Thoracic aorta (tissue), 2 donors: Measurements from ENCODE around the gene NCR2. TPM values are rescaled to one million over a fixed set of nuclear protein-coding genes. Genes with fewer than 3 reads are reported as not detected.

Source experiments
- ATAC-seq: fragments of 150-250 bp; one replicate; pipeline ENCODE4 v1.8.0; 2017; ENCODE audit warnings: low read depth; ENCODE audit not compliant: insufficient number of reproducible peaks, low FRiP score
- DNase-seq: peaks from one replicate; pipeline ENCODE4 v3.0.0-alpha.2; 2020; ENCODE audit warnings: low spot score
- H3K27ac ChIP-seq, 2 donors: fragments of 200-600 bp; sonication (generic); 1 replicate in 1 of 2; 2 replicates in 1 of 2; pipeline ENCODE4 v1.5.1; 2016; ENCODE audit warnings: mild to moderate bottlenecking in 2 of 2, moderate library complexity in 2 of 2
- H3K27me3 ChIP-seq: fragments of 200-600 bp; sonication (generic); replicated peaks from 2 replicates; pipeline ENCODE4 v1.6.0; 2016; ENCODE audit warnings: mild to moderate bottlenecking; ENCODE audit not compliant: insufficient read depth
- H3K36me3 ChIP-seq: fragments of 200-600 bp; sonication (generic); one replicate; pipeline ENCODE4 v1.5.1; 2016
- H3K4me1 ChIP-seq, 2 donors: fragments of 200-600 bp; sonication (generic); 1 replicate in 1 of 2; 2 replicates in 1 of 2; pipeline versions ENCODE4 v1.5.1 to v1.6.0; 2016; ENCODE audit warnings: low read depth in 2 of 2, mild to moderate bottlenecking in 1 of 2; ENCODE audit not compliant: control insufficient read depth in 1 of 2
- H3K4me3 ChIP-seq: fragments of 200-600 bp; sonication (generic); 2 replicates; pipeline ENCODE4 v1.5.1; 2016; ENCODE audit warnings: mild to moderate bottlenecking
- H3K9me3 ChIP-seq: fragments of 200-600 bp; sonication (generic); 2 replicates; pipeline ENCODE4 v1.5.1; 2016
- total RNA-seq, 2 donors: library from RNA; depleted of rRNA; stranded (reverse); fragments of >200 nt; gene quantifications; one replicate each; pipeline versions ENCODE4 v1.1.0 to v1.2.3, GENCODE V29; 2016
- TF ChIP-seq, protein P1 (sequence below): fragments of 200-600 bp; sonication (generic); IDR thresholded peaks from one replicate; pipeline ENCODE4 v1.5.1; 2019; ENCODE audit warnings: antibody characterized with exemption

NCR2 gene
- total RNA-seq, 2 donors from 2014 or later, result not detected

DNA sequence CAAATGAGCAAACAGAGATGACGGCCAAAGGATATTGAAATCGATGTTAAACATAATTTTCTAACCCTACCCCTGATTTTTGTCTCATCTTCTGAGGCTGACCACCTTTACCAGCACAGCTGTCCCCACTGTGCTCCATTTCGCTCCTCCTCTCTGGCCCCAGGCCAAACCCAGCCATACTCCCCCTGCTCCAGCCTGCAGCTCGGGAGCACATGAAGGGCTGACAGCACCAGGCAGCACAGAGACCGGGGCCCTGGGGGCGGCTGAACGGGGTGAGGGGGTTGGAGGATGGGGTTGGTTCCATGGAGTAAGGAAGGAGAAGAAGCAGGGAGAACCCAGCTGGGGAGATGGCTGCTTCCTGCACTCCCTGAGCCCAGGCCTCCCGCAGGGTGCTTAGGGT, 3.2 kb upstream of the NCR2 start:
- Histone ChIP-seq H3K4me1 (no peaks in the 10 kb centered on the region), H3K27me3 (no peaks in the 10 kb centered on the region), H3K36me3 (no peaks in the 10 kb centered on the region), H3K4me3 (no peak overlapping the region), H3K27ac (no peak overlapping the region), H3K9me3 (no peaks in the 10 kb centered on the region)
- TF ChIP-seq, protein P1, sequence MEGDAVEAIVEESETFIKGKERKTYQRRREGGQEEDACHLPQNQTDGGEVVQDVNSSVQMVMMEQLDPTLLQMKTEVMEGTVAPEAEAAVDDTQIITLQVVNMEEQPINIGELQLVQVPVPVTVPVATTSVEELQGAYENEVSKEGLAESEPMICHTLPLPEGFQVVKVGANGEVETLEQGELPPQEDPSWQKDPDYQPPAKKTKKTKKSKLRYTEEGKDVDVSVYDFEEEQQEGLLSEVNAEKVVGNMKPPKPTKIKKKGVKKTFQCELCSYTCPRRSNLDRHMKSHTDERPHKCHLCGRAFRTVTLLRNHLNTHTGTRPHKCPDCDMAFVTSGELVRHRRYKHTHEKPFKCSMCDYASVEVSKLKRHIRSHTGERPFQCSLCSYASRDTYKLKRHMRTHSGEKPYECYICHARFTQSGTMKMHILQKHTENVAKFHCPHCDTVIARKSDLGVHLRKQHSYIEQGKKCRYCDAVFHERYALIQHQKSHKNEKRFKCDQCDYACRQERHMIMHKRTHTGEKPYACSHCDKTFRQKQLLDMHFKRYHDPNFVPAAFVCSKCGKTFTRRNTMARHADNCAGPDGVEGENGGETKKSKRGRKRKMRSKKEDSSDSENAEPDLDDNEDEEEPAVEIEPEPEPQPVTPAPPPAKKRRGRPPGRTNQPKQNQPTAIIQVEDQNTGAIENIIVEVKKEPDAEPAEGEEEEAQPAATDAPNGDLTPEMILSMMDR, result no peak
- DNase-seq (no peak), ATAC-seq (no peak)

DNA sequence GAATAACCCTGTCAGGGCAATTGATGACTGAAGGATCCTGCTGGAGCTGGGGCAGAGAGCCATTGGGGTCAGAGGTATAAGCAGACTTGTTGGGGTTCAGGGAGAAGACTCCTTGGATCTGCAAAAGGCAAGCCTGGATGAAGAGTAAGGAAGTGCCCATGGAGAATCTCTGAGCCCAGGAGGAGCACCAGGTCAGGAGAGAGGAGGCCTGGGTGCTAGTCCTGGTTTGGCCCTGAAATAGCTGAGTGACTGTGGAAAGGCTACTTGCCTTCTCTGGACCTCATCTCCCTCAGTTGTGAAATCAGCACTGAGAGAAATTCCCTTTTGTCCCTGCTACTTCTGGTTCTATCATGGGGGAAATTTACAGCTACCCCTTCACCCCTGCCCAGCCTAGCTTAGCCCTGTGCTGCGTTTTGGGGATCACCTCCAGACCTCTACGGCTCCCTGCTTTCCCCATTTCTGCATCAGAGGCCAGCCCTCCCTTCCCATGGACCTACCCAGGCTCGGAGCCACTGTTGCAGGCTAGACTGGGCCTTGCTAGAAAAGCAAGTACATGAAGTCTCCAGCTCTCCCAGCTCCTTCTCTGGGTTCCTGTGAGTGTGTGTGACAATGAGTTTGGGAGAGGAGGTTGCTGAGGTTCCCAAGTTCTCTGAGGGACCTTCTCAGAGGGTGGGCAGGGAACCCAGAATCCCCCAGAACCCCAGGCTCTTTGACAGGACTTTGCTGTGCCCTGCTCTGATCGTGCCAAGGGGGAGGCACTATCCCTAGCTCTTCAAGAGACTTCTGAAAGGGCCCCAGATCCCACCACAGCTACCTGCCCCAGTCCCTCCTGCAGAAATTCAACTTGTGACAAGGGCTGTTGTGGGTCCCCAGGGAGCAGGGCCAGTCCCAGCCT, 2.3 kb upstream of the NCR2 start:
- Histone ChIP-seq H3K9me3 (no peaks in the 10 kb centered on the region), H3K4me3 (no peak overlapping the region), H3K27me3 (no peaks in the 10 kb centered on the region), H3K4me1 (no peaks in the 10 kb centered on the region), H3K27ac (no peak overlapping the region), H3K36me3 (no peaks in the 10 kb centered on the region)
- ATAC-seq (no peak), DNase-seq (no peak)
- TF ChIP-seq, protein P1, result no peak

DNA sequence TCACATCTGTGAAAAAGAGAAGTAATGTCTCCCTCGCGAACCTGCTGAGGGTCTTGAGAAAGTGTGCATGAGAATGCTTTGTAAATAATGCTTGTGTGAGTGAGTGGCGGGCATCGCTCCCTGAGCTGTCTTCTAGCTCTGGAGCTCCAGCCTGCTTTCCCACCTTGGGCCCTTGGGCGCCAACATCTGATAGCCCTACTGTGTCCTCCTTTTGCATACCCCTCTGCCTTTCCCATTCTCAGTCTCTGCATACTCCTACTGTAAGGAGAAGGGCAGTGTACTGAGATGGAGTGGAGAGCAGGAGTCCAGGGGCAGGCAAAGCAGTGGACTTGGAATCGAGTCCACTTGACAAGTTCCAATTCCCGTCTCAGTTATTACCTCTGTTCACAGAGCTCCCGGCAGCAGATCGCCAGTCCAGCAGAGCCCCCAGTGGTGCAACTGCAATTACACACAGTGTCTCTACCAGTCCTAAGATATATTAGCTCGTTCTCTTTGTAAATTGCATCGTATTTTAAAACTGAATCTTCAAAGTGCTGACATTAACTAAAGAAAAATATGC, 847 bp upstream of the NCR2 start:
- H3K4me3 ChIP-seq, result no peak overlapping the region
- DNase-seq (no peak), ATAC-seq (no peak)
- no peaks in the 10 kb centered on the region for H3K27me3 ChIP-seq
- TF ChIP-seq, protein P1, result no peak
- no peak overlapping the region for H3K27ac ChIP-seq
- H3K9me3 ChIP-seq, result no peaks in the 10 kb centered on the region
- H3K36me3 ChIP-seq, result no peaks in the 10 kb centered on the region
- H3K4me1 ChIP-seq, result no peaks in the 10 kb centered on the region

DNA sequence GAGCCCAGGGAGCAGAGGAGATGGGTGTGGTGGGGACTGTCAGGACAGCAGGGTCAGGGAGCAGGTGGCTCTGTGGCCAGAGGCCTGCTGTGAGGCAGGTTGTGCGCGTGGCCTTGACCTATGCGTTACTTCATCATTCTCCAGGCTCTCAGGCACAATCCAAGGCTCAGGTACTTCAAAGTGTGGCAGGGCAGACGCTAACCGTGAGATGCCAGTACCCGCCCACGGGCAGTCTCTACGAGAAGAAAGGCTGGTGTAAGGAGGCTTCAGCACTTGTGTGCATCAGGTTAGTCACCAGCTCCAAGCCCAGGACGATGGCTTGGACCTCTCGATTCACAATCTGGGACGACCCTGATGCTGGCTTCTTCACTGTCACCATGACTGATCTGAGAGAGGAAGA, 535 bp downstream of the NCR2 start:
- no peak for ATAC-seq
- Histone ChIP-seq H3K27ac (no peak overlapping the region), H3K36me3 (no peaks in the 10 kb centered on the region), H3K4me3 (no peak overlapping the region), H3K9me3 (no peaks in the 10 kb centered on the region), H3K4me1 (no peaks in the 10 kb centered on the region), H3K27me3 (no peaks in the 10 kb centered on the region)
- no peak for DNase-seq
- TF ChIP-seq, protein P1, result no peak

DNA sequence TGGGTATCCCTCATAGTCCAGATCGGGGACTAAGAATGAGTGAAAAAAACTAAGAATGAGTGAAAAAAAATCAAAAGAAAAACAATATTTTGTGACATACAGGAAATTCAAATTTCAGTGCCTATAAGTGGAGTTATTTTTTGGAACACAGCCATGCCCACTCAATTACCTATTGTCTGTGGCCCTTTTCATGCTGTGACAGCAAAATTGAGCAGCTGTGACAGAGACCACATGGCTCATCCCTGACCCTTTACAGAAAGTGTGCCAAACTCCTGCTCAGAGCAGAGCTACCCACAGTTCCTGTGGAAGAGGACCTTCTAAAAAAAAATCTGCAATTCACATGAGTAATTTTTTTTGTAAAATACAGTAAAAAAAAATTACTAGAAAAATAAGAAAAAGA, 1.4 kb downstream of the NCR2 start:
- Histone ChIP-seq H3K4me1 (no peaks in the 10 kb centered on the region), H3K27me3 (no peaks in the 10 kb centered on the region), H3K4me3 (no peak overlapping the region), H3K9me3 (no peaks in the 10 kb centered on the region), H3K36me3 (no peaks in the 10 kb centered on the region), H3K27ac (no peak overlapping the region)
- TF ChIP-seq, protein P1, result no peak
- ATAC-seq, result no peak
- no peak for DNase-seq
